Measurements from ENCODE around the gene MX1.

MX1 gene

GRCh38 chr21:41475714-41476420 lies 49.8 kb downstream of the MX1 start:
- H3K4me3 ChIP-seq (ENCODE audit: low read depth, low read length) = no peak overlapping the region
- no peak for DNase-seq (ENCODE audit: low read depth)
- TF ChIP-seq CTCF (IDR thresholded peaks at IDR 0.05; ENCODE audit: insufficient read depth, low read depth, low read length, missing control alignments) = no peak

GRCh38 chr21:41477641-41478318 lies 51.7 kb downstream of the MX1 start:
- no peak overlapping the region for H3K4me3 ChIP-seq (ENCODE audit: low read depth, low read length)
- DNase-seq (ENCODE audit: low read depth) = no peak
- TF ChIP-seq CTCF (IDR thresholded peaks at IDR 0.05; ENCODE audit: insufficient read depth, low read depth, low read length, missing control alignments) = no peak

GRCh38 chr21:41478319-41479177 lies 52.5 kb downstream of the MX1 start:
- peak; percentile 49 for DNase-seq (ENCODE audit: low read depth)
- no peak overlapping the region for H3K4me3 ChIP-seq (ENCODE audit: low read depth, low read length)
- TF ChIP-seq CTCF (IDR thresholded peaks at IDR 0.05; ENCODE audit: insufficient read depth, low read depth, low read length, missing control alignments) = no peak

- DNase-seq (ENCODE audit: low read depth) = no peak
- TF ChIP-seq CTCF (IDR thresholded peaks at IDR 0.05; ENCODE audit: insufficient read depth, low read depth, low read length, missing control alignments) = no peak
- H3K4me3 ChIP-seq (ENCODE audit: low read depth, low read length) = no peak overlapping the region
Observed at GRCh38 chr21:41479686-41480085, 53.6 kb downstream of the MX1 start.

GRCh38 chr21:41480086-41480690 lies 54.1 kb downstream of the MX1 start:
- DNase-seq (ENCODE audit: low read depth) = no peak
- TF ChIP-seq CTCF (IDR thresholded peaks at IDR 0.05; ENCODE audit: insufficient read depth, low read depth, low read length, missing control alignments) = no peak
- H3K4me3 ChIP-seq (ENCODE audit: low read depth, low read length) = no peak overlapping the region

- H3K4me3 ChIP-seq (ENCODE audit: low read depth, low read length) = no peak overlapping the region
- no peak for TF ChIP-seq CTCF (IDR thresholded peaks at IDR 0.05; ENCODE audit: insufficient read depth, low read depth, low read length, missing control alignments)
- no peak for DNase-seq (ENCODE audit: low read depth)
Observed at GRCh38 chr21:41481191-41481590, 55.2 kb downstream of the MX1 start.
